Astrocyte of the spinal cord (primary cell): Measurements from ENCODE around the gene PLEKHF1.
A peak's percentile ranks its signal among the peaks of the same experiment; 100 is the strongest.

Source experiments
- DNase-seq: peaks from one replicate; pipeline ENCODE4 v3.0.0; 2011; ENCODE audit warnings: low read depth, low spot score
- H3K4me3 ChIP-seq: 2 replicates; pipeline ENCODE4 v1.5.1; 2011; ENCODE audit warnings: low read depth, mild to moderate bottlenecking, low read length, moderate library complexity
- in situ Hi-C: cut with HindIII; loops from 2 replicates; pipeline ENCODE4 v1.10.0; 2017; ENCODE audit warnings: low sequenced_read_pairs
- TF ChIP-seq, protein P1 (sequence below): IDR thresholded peaks from 2 replicates; pipeline ENCODE4 v1.5.1; 2012; ENCODE audit warnings: low read depth, mild to moderate bottlenecking, low read length, inconsistent platforms

PLEKHF1 gene, protein sequence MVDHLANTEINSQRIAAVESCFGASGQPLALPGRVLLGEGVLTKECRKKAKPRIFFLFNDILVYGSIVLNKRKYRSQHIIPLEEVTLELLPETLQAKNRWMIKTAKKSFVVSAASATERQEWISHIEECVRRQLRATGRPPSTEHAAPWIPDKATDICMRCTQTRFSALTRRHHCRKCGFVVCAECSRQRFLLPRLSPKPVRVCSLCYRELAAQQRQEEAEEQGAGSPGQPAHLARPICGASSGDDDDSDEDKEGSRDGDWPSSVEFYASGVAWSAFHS

DNA sequence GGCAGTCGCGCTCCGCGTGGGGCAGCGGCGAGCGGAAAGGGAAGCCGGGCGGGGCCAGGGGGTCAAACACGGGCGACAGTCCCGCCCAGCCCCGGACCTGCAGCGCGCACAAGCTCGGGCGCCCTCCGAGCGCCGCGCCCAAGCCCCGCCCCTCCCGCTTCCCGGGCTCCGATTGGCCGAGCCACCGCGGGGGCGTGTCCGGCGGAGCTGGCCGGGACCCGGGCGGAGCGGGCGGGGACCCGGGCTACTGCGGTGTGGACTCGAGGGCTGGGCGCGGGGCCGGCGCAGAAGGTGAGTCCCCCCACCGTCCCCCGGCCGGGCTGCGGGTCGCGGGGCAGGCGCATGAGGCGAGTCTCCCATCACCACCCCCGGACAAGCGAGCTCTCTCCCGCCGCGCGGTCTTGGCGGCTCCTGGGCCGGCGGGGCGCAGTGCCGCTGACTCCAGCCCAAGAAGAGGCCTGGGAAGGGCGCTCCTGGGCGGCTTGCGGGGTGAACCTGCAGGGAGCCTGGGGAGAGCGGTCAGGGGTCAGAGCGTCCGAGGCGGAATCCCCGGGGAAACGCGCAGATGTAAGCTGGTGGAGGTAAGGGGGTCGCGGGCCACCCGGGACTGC is at the start of gene PLEKHF1:
TSS of gene PLEKHF1 (plus strand) at position 247 of the 611 bp plus-strand sequence. CDS start 8,379 bp downstream, outside the sequence.
- TF ChIP-seq, protein P1, sequence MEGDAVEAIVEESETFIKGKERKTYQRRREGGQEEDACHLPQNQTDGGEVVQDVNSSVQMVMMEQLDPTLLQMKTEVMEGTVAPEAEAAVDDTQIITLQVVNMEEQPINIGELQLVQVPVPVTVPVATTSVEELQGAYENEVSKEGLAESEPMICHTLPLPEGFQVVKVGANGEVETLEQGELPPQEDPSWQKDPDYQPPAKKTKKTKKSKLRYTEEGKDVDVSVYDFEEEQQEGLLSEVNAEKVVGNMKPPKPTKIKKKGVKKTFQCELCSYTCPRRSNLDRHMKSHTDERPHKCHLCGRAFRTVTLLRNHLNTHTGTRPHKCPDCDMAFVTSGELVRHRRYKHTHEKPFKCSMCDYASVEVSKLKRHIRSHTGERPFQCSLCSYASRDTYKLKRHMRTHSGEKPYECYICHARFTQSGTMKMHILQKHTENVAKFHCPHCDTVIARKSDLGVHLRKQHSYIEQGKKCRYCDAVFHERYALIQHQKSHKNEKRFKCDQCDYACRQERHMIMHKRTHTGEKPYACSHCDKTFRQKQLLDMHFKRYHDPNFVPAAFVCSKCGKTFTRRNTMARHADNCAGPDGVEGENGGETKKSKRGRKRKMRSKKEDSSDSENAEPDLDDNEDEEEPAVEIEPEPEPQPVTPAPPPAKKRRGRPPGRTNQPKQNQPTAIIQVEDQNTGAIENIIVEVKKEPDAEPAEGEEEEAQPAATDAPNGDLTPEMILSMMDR = no peak
- in situ Hi-C loops = no loop called here
- DNase-seq = peak; percentile 76
- peak within 1 kb of the TSS; percentile 79 for H3K4me3 ChIP-seq

DNA sequence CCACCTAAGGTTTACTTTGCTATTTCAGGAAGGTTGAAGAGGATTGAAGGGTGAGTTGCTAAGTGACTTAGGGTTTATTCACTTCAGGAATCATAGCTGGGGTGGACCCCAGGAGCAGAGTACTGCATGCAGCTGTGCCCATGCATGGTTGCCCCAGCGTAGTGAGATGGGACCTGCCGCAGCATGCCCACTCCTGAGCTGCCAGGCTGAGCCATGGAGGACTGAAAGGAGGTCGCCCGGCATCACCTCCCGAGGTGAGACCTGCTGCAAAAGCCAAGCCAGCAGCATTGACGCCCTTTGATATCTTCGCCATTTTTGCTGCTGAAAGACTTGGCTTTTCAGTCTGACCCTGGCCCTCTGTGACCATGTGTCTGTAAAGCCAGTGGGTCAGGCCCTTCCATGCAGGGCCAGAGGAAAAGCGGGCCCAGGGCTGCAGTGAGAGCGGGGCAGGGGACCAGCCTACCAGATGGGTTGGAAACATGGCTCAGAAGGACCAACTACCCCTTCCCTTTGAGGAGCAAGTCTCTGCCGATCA is 49.3 kb upstream of the PLEKHF1 start:
- DNase-seq = no peak
- TF ChIP-seq, protein P1 = no peak
- in situ Hi-C loops = no loop called here
- H3K4me3 ChIP-seq = no peak overlapping the region

DNA sequence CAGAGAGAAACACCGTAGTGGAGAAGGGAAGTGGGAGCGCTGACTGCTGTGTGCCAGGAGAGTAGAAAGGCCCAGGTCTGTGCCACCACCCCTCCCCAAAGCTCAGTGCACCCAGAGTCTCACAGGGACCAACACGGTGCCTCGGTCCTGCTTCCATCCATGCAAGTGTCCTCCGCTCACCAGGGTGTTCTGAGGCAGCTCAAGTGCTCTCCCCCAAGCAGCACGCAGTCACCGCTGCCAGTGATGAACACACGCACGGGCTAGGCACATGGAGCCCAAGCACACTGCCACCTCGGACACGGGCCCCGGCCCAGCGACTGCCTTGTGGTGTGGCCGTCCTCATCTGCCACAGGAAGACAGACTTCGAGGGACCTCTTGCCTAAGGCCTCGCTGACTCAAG is 48.7 kb upstream of the PLEKHF1 start:
- no peak overlapping the region for H3K4me3 ChIP-seq
- in situ Hi-C loops = no loop called here
- no peak for DNase-seq
- TF ChIP-seq, protein P1 = no peak

DNA sequence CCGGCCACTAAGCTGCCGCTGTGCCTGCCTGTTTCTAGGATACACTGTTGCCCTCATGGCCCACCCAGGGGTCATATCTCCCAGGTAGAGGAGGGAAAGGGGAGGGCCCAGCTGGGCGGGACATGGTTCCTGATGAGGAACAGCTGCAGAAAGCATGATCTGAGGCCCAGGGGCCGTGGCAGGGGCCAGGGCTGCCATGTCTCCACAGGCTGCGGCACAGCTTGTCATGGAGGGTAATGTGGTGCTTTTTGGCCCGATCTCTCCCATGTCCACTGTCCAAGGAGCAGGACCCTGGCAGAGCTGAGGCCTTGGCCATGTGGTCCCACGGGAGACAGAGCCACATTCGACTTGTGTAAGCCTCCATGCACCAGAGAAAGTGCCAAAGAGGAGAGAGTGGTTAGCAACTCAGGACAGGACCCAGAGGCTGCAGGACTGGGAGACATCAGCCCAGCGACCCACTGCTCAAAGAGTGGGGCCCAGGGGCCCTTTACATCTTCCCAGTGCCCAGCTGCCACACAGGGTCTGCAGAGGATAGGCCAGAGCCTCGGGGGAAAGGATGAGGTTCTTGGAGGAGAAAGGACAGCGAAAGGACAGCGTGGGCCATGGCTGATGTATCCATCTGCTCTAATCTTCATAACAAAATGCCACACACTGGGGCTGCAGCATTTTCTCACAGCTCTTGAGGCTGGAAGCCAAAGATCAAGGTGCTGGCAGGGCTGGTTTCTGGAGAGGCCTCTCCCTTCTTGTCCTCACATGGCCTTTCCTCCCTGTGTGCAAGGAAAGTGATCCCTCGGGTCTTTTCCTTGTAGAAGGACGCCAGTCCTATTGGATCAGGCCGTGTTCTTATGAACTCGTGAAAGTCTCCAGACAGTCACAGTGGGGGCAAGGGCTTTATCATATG is 47.6 kb upstream of the PLEKHF1 start:
- DNase-seq = no peak
- in situ Hi-C loops = no loop called here
- TF ChIP-seq, protein P1 = no peak

DNA sequence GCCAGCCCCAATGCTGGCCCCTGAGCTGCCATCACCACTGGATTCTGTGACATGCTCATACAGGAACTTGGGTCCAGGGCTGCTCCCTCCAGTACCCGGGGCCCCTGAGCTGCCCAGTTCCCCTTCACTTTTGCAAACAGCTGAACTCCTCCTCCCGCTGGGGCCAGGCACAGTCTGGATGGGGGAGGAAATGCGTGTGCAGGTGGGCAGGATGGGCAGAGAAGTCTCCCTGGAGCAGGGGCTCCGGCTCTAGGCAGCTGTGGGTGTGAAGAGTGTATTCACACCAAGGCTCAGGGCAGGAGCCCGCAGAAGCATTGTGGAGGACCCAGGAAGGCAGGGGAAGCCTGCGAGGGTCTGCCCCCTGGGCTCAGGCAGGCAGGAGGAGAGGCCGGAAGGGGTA is 46.8 kb upstream of the PLEKHF1 start:
- DNase-seq = no peak
- TF ChIP-seq, protein P1 = no peak
- in situ Hi-C loops = no loop called here
- no peak overlapping the region for H3K4me3 ChIP-seq

More for the DNA sequence above, 47.6 kb upstream of the PLEKHF1 start:
- no peak overlapping the region for H3K4me3 ChIP-seq

DNA sequence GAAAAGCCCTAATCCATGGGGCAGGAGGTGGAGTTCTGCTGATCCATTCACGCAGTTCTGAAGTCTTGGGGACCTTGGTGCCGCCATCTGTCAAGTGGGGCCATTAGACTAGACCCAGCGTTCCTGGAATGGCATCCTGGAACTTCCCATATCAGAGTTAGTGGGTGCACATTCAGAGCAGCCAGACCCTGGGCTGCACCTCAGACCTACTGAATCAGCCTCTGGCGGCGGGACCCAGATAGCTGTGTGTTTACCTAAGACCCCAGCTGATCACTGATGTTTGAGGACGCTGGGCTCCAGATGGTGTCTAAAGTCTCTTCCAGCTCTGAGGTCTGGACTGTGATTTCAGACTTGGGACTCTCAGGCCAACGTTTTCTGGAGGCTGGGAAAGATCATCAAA is 46.4 kb upstream of the PLEKHF1 start:
- no peak for DNase-seq
- in situ Hi-C loops = no loop called here
- TF ChIP-seq, protein P1 = no peak
- H3K4me3 ChIP-seq = no peak overlapping the region
